HEK293 (cell line): ENCODE data around the gene ARL16.
A peak's percentile ranks its signal among the peaks of the same experiment; 100 is the strongest.

Experiments
- CTCF ChIA-PET: fragments of 350-600 bp; formaldehyde crosslinking; extraction: SDS; loops from one replicate; lab custom pipeline; 2021; ENCODE audit warnings: antibody characterized with exemption; lab: Yijun Ruan, JAX
- POLR2A ChIA-PET: fragments of 300-600 bp; formaldehyde crosslinking; extraction: SDS; loops from one replicate; lab custom pipeline; 2020; ENCODE audit warnings: antibody characterized with exemption, inconsistent platforms; lab: Yijun Ruan, JAX
- H3K27ac ChIP-seq: fragments of 200-500 bp; sonication (Bioruptor generic); 2 replicates; pipeline ENCODE4 v1.5.1; 2014; ENCODE audit warnings: low read depth, low read length, control low read depth, inconsistent platforms; ENCODE audit errors: extremely low read depth
- H3K36me3 ChIP-seq, 2 experiments: fragments of 200-500 bp in 1 of 2; sonication (Bioruptor generic) in 1 of 2; 1 replicate in 1 of 2; 2 replicates in 1 of 2; pipeline ENCODE4 v1.5.1; 2014 to 2017; ENCODE audit warnings: inconsistent platforms in 2 of 2, low read length in 2 of 2; ENCODE audit not compliant: control insufficient read depth in 2 of 2, insufficient read depth in 1 of 2
- H3K4me1 ChIP-seq: fragments of 200-500 bp; sonication (Bioruptor generic); 2 replicates; pipeline ENCODE4 v1.5.1; 2014; ENCODE audit warnings: mild to moderate bottlenecking, low read length, inconsistent platforms; ENCODE audit not compliant: control insufficient read depth, insufficient read depth
- H3K4me3 ChIP-seq: 2 replicates; pipeline ENCODE4 v1.5.1; 2011; ENCODE audit warnings: low read depth, mild to moderate bottlenecking, control low read depth, low read length, moderate library complexity
- H3K9me3 ChIP-seq: fragments of 200-500 bp; sonication (Bioruptor generic); 2 replicates; pipeline ENCODE4 v1.5.1; 2014; ENCODE audit warnings: low read depth, low read length, inconsistent platforms; ENCODE audit not compliant: control insufficient read depth, insufficient read depth
- KLF16 ChIP-seq: fragments of 450-650 bp; formaldehyde crosslinking; IDR thresholded peaks from 2 replicates; pipeline ENCODE4 v1.5.1; 2017; ENCODE audit warnings: missing biosample characterization, missing genetic modification characterization
- KLF17 ChIP-seq: fragments of 450-650 bp; formaldehyde crosslinking; IDR thresholded peaks from 2 replicates; pipeline ENCODE4 v1.5.1; 2016; ENCODE audit warnings: missing biosample characterization, missing genetic modification characterization
- KLF8 ChIP-seq: fragments of 450-650 bp; formaldehyde crosslinking; IDR thresholded peaks from 2 replicates; pipeline ENCODE4 v1.5.1; 2016; ENCODE audit warnings: missing biosample characterization, missing genetic modification characterization
- SP3 ChIP-seq: fragments of 450-650 bp; formaldehyde crosslinking; IDR thresholded peaks from 2 replicates; pipeline ENCODE4 v1.5.1; 2016; ENCODE audit warnings: missing biosample characterization, missing genetic modification characterization
- YY1 ChIP-seq: fragments of 450-650 bp; formaldehyde crosslinking; IDR thresholded peaks from 2 replicates; pipeline ENCODE4 v1.5.1; 2018; ENCODE audit warnings: missing biosample characterization, missing genetic modification characterization
- ZBTB26 ChIP-seq: fragments of 450-650 bp; formaldehyde crosslinking; optimal IDR thresholded peaks from 2 replicates; pipeline ENCODE3; 2016; ENCODE audit warnings: missing biosample characterization, mild to moderate bottlenecking, missing genetic modification characterization
- ZBTB8A ChIP-seq: fragments of 450-650 bp; formaldehyde crosslinking; IDR thresholded peaks from 2 replicates; pipeline ENCODE4 v1.5.1; 2016; ENCODE audit warnings: missing biosample characterization, missing genetic modification characterization
- ZFHX2 ChIP-seq: fragments of 450-650 bp; formaldehyde crosslinking; conservative IDR thresholded peaks from 2 replicates; pipeline ENCODE4 v1.5.1; 2016; ENCODE audit warnings: missing biosample characterization, missing genetic modification characterization
- ZFP41 ChIP-seq: fragments of 450-650 bp; formaldehyde crosslinking; IDR thresholded peaks from 2 replicates; pipeline ENCODE4 v1.5.1; 2016; ENCODE audit warnings: missing biosample characterization, missing genetic modification characterization, borderline replicate concordance
- ZIC2 ChIP-seq: fragments of 450-650 bp; formaldehyde crosslinking; IDR thresholded peaks from 2 replicates; pipeline ENCODE4 v1.5.1; 2016; ENCODE audit warnings: missing biosample characterization, missing genetic modification characterization
- ZNF2 ChIP-seq: fragments of 450-650 bp; formaldehyde crosslinking; IDR thresholded peaks from 2 replicates; pipeline ENCODE4 v1.5.1; 2016; ENCODE audit warnings: missing biosample characterization, missing genetic modification characterization
- ZNF211 ChIP-seq: fragments of 450-650 bp; formaldehyde crosslinking; IDR thresholded peaks from 2 replicates; pipeline ENCODE4 v1.5.1; 2016; ENCODE audit warnings: low read depth, missing biosample characterization, missing genetic modification characterization
- ZNF26 ChIP-seq: fragments of 450-650 bp; formaldehyde crosslinking; IDR thresholded peaks from 2 replicates; pipeline ENCODE4 v1.5.1; 2016; ENCODE audit warnings: missing biosample characterization, missing genetic modification characterization
- ZNF335 ChIP-seq: fragments of 450-650 bp; formaldehyde crosslinking; conservative IDR thresholded peaks from 2 replicates; pipeline ENCODE4 v1.5.1; 2016; ENCODE audit warnings: missing biosample characterization, missing genetic modification characterization
- ZNF391 ChIP-seq: fragments of 450-650 bp; formaldehyde crosslinking; IDR thresholded peaks from 2 replicates; pipeline ENCODE4 v1.5.1; 2016; ENCODE audit warnings: low read depth, missing biosample characterization, missing genetic modification characterization, borderline replicate concordance
- ZNF449 ChIP-seq: fragments of 450-650 bp; formaldehyde crosslinking; IDR thresholded peaks from 2 replicates; pipeline ENCODE4 v1.5.1; 2017; ENCODE audit warnings: missing biosample characterization, mild to moderate bottlenecking, missing genetic modification characterization, moderate library complexity
- ZNF514 ChIP-seq: fragments of 450-650 bp; formaldehyde crosslinking; IDR thresholded peaks from 2 replicates; pipeline ENCODE4 v1.5.1; 2016; ENCODE audit warnings: missing biosample characterization, missing genetic modification characterization
- ZNF561 ChIP-seq: fragments of 450-650 bp; IDR thresholded peaks from 2 replicates; pipeline ENCODE4 v1.5.1; 2018; ENCODE audit warnings: missing biosample characterization, missing genetic modification characterization, borderline replicate concordance
- ZNF639 ChIP-seq: fragments of 450-650 bp; formaldehyde crosslinking; IDR thresholded peaks from 2 replicates; pipeline ENCODE4 v1.5.1; 2016; ENCODE audit warnings: missing biosample characterization, missing genetic modification characterization
- ZNF677 ChIP-seq: fragments of 450-650 bp; IDR thresholded peaks from 2 replicates; pipeline ENCODE4 v1.5.0; 2018; ENCODE audit warnings: missing biosample characterization, mild to moderate bottlenecking, missing genetic modification characterization, moderate library complexity
- ZNF785 ChIP-seq: fragments of 450-650 bp; formaldehyde crosslinking; IDR thresholded peaks from 2 replicates; pipeline ENCODE4 v1.5.1; 2016; ENCODE audit warnings: missing biosample characterization, missing genetic modification characterization
- ZXDB ChIP-seq: fragments of 450-650 bp; formaldehyde crosslinking; IDR thresholded peaks from 2 replicates; pipeline ENCODE4 v1.5.1; 2016; ENCODE audit warnings: missing biosample characterization, missing genetic modification characterization

The ARL16 gene

GRCh38 chr17:81685108-81685507 is 1.5 kb upstream of the ARL16 start (continued):
- TF ChIP-seq ZNF449 (no peak), KLF8 (0 out of 2 replicates have a peak, but pooled peaks have one; percentile 25), ZFHX2 (tag by site-specific recombination) (no peak), KLF16 (tag by site-specific recombination) (no peak), ZNF211 (tag by site-specific recombination) (no peak), ZIC2 (tag by site-specific recombination) (peak; percentile 48), SP3 (peak; percentile 24; the same call in 1 of the 2 replicates), ZBTB8A (no peak)
- TF ChIP-seq, all 188 proteins: peak for 6

GRCh38 chr17:81684442-81684911 is 880 bp upstream of the ARL16 start:
- no peaks in the 10 kb centered on the region for H3K9me3 ChIP-seq
- peaks cover 4% of the 10 kb centered on the region for H3K4me1 ChIP-seq
- ChIA-PET POLR2A (interaction anchor here (0.9 to 6.6 kb wide), 15 partner anchors 10 to 353 kb away, joined by 3 to 109 read pairs (median 9); partner anchors contain the start of genes ACTG1, CCDC137, DCXR and FAAP100), CTCF (interaction anchor here (0.6 to 2.1 kb wide), 3 partner anchors 9 to 345 kb away, joined by 3 to 7 read pairs (median 4); no protein-coding TSS in a partner anchor)
- H3K36me3 ChIP-seq = peaks cover 6 to 61% of the 10 kb centered on the region in 2 experiments; a peak in 2 of 3 replicates
- H3K4me3 ChIP-seq = peak overlapping the region; percentile 75
- TF ChIP-seq KLF17 (tag by site-specific recombination) = 0 out of 2 replicates have a peak, but pooled peaks have one; percentile 9
- TF ChIP-seq ZNF335 (tag by site-specific recombination) = peak; percentile 35; the same call in 1 of the 2 replicates
- TF ChIP-seq ZNF785 = no peak
- peak overlapping the region; percentile 78 for H3K27ac ChIP-seq

- ChIA-PET POLR2A (interaction anchor here (0.5 to 6.6 kb wide), 32 partner anchors 8 to 354 kb away, joined by 3 to 109 read pairs (median 4); partner anchors contain the start of genes ACTG1, CCDC137, DCXR and FAAP100), CTCF (interaction anchor here (0.6 to 2.2 kb wide), 7 partner anchors 8 to 263 kb away, joined by 3 to 9 read pairs (median 5); no protein-coding TSS in a partner anchor)
- Histone ChIP-seq H3K27ac (peak overlapping the region; percentile 82), H3K4me3 (peak overlapping the region; percentile 92), H3K9me3 (no peaks in the 10 kb centered on the region), H3K36me3 (peaks cover 6 to 49% of the 10 kb centered on the region in 2 experiments; a peak in 2 of 3 replicates), H3K4me1 (peaks cover 4% of the 10 kb centered on the region)
- TF ChIP-seq ZNF677 (tag by site-specific recombination) = no peak
- TF ChIP-seq ZNF391 = 0 out of 2 replicates have a peak, but pooled peaks have one; percentile 28
- no peak for TF ChIP-seq ZXDB (tag by site-specific recombination)
- TF ChIP-seq ZNF514 (tag by site-specific recombination) = no peak
- no peak for TF ChIP-seq ZNF561 (tag by site-specific recombination)
- no peak for TF ChIP-seq ZFP41 (tag by site-specific recombination)
- 0 out of 2 replicates have a peak, but pooled peaks have one; percentile 24 for TF ChIP-seq ZNF2
- no peak for TF ChIP-seq ZNF26 (tag by site-specific recombination)
- TF ChIP-seq ZBTB26 (tag by site-specific recombination) = no peak
- TF ChIP-seq ZNF639 (tag by site-specific recombination) = no peak
- TF ChIP-seq YY1 (tag by site-specific recombination) = no peak
Measured at GRCh38 chr17:81683208-81683583, 401 bp downstream of the ARL16 start.
